B cell (primary cell): Measurements from ENCODE around the gene ADGRD1. TPM values are rescaled to one million over a fixed set of nuclear protein-coding genes. Genes with fewer than 3 reads are reported as not detected.

Experiments
- ATAC-seq: fragments of 200-7000 bp; cut with Tn5 transposase; one replicate; pipeline ENCODE4 v1.10.0; 2021; ENCODE audit warnings: low read depth, mild to moderate bottlenecking, moderate number of reproducible peaks, moderate library complexity
- CTCF ChIA-PET: fragments of 350-600 bp; sonication (Branson Sonifier 250); formaldehyde crosslinking; loops from one replicate; lab custom pipeline; 2021; ENCODE audit warnings: antibody characterized with exemption, inconsistent platforms; lab: Charles Lee
- POLR2A ChIA-PET: fragments of 350-600 bp; sonication (Branson Sonifier 250); formaldehyde crosslinking; loops from one replicate; lab custom pipeline; 2021; ENCODE audit warnings: antibody characterized with exemption; lab: Charles Lee
- DNase-seq: peaks from one replicate; pipeline ENCODE4 v3.0.0; 2013
- H2AFZ ChIP-seq: 2 replicates; pipeline ENCODE4 v1.6.1; 2012; ENCODE audit warnings: mild to moderate bottlenecking, low read depth, low read length; ENCODE audit not compliant: insufficient read depth, poor library complexity, severe bottlenecking
- H3K27ac ChIP-seq, 2 donors: 1 replicate in 1 of 2; 2 replicates in 1 of 2; pipeline ENCODE4 v1.5.1; 2012 to 2013; ENCODE audit warnings: low read length in 2 of 2, mild to moderate bottlenecking in 2 of 2, moderate library complexity in 1 of 2
- H3K27me3 ChIP-seq, 4 experiments: fragments of 200-600 bp in 1 of 4; sonication (generic) in 1 of 4; replicated peaks in 1 of 4; 1 replicate in 2 of 4; 2 replicates in 2 of 4; pipeline versions ENCODE4 v1.6.1 to v1.7.0; 2013 to 2016; ENCODE audit warnings: low read length in 3 of 4, mild to moderate bottlenecking in 2 of 4, mixed read lengths in 1 of 4, moderate library complexity in 1 of 4; ENCODE audit not compliant: insufficient read depth in 4 of 4, control insufficient read depth in 3 of 4; ENCODE audit errors: control extremely low read depth in 1 of 4
- H3K36me3 ChIP-seq, 2 experiments: replicated peaks in 1 of 2; 1 replicate in 1 of 2; 2 replicates in 1 of 2; pipeline versions ENCODE4 v1.6.1 to v1.7.1; 2013; ENCODE audit warnings: low read length in 1 of 2; ENCODE audit not compliant: insufficient read depth in 2 of 2, control insufficient read depth in 1 of 2; ENCODE audit errors: control extremely low read depth in 1 of 2, extremely low read depth in 1 of 2
- H3K4me1 ChIP-seq, 2 donors: fragments of 200-600 bp in 1 of 2; sonication (generic) in 1 of 2; 1 replicate in 1 of 2; 2 replicates in 1 of 2; pipeline versions ENCODE4 v1.5.1 to v1.6.1; 2013 to 2017; ENCODE audit warnings: low read length in 2 of 2; ENCODE audit not compliant: control insufficient read depth in 2 of 2, insufficient read depth in 2 of 2
- H3K4me2 ChIP-seq: replicated peaks from 2 replicates; pipeline ENCODE3; 2012; ENCODE audit warnings: mild to moderate bottlenecking, low read depth, low read length; ENCODE audit not compliant: poor library complexity, severe bottlenecking
- H3K4me3 ChIP-seq, 5 experiments: fragments of 200-600 bp in 1 of 5; sonication (generic) in 1 of 5; 1 replicate in 3 of 5; 2 replicates in 2 of 5; pipeline versions ENCODE4 v1.5.1 to v1.7.0; 2011 to 2016; ENCODE audit warnings: low read length in 4 of 5, mild to moderate bottlenecking in 4 of 5, low read depth in 2 of 5, control low read depth in 1 of 5, moderate library complexity in 1 of 5; ENCODE audit not compliant: insufficient read depth in 1 of 5; ENCODE audit errors: control extremely low read depth in 1 of 5, extremely low read depth in 1 of 5
- H3K79me2 ChIP-seq: fragments of 200-600 bp; sonication (generic); one replicate; pipeline ENCODE4 v1.6.0; 2016; ENCODE audit warnings: low read length; ENCODE audit not compliant: control insufficient read depth, insufficient read depth
- H3K9ac ChIP-seq: fragments of 200-600 bp; sonication (generic); 2 replicates; pipeline ENCODE4 v1.6.1; 2017; ENCODE audit warnings: mild to moderate bottlenecking, low read length, moderate library complexity
- H3K9me3 ChIP-seq, 3 donors: one replicate each; pipeline versions ENCODE4 v1.6.1 to v1.7.1; 2013; ENCODE audit warnings: low read length in 2 of 3; ENCODE audit not compliant: control insufficient read depth in 2 of 3, insufficient read depth in 1 of 3; ENCODE audit errors: control extremely low read depth in 1 of 3
- H4K20me1 ChIP-seq: 2 replicates; pipeline ENCODE4 v1.6.0; 2012; ENCODE audit warnings: mild to moderate bottlenecking, low read length; ENCODE audit not compliant: insufficient read depth, control insufficient read depth, poor library complexity, severe bottlenecking
- H3K27ac Mint-ChIP-seq: one replicate; pipeline ENCODE4 v1.8.0; 2021; ENCODE audit warnings: mixed read lengths
- H3K27me3 Mint-ChIP-seq: one replicate; pipeline ENCODE4 v1.8.0; 2021; ENCODE audit warnings: mixed read lengths
- H3K4me1 Mint-ChIP-seq: one replicate; pipeline ENCODE4 v1.8.0; 2021; ENCODE audit warnings: mixed read lengths
- H3K4me3 Mint-ChIP-seq: one replicate; pipeline ENCODE4 v1.8.0; 2021; ENCODE audit warnings: mixed read lengths
- H3K9me3 Mint-ChIP-seq: one replicate; pipeline ENCODE4 v1.8.0; 2022; ENCODE audit warnings: mixed read lengths; ENCODE audit not compliant: insufficient read depth
- EZH2 ChIP-seq: IDR thresholded peaks from 2 replicates; pipeline ENCODE4 v1.6.1; 2012; ENCODE audit warnings: borderline replicate concordance, low read depth, mild to moderate bottlenecking, moderate library complexity, low read length; ENCODE audit not compliant: insufficient read depth, poor library complexity, severe bottlenecking
- WGBS: methylation state at CpG from one replicate; pipeline ENCODE4 v1.1.5; 2013; ENCODE audit warnings: missing lambda C conversion rate; ENCODE audit not compliant: insufficient coverage; 5-methylcytosine and 5-hydroxymethylcytosine counted together
- intact Hi-C: fragments of 100-400 bp; cut with micrococcal nuclease; formaldehyde crosslinking; loops from one replicate; pipeline ENCODE4 v1.10.0; 2022
- polyA plus RNA-seq: library from polyadenylated mRNA; depleted of rRNA; stranded (reverse); fragments of >200 nt; gene quantifications from 2 replicates; pipeline ENCODE4 v1.2.3, GENCODE V29; 2012
- total RNA-seq, 2 donors: library from RNA; stranded (reverse); fragments of 120-200 nt in 1 of 2; gene quantifications; 1 replicate in 1 of 2; 2 replicates in 1 of 2; pipeline versions ENCODE4 v1.2.3 to v1.2.4, GENCODE V29; 2013 to 2022
- TF ChIP-seq, protein P1 (sequence below): fragments of 200-600 bp; IDR thresholded peaks from one replicate; pipeline ENCODE4 v1.8.0; 2022; ENCODE audit warnings: antibody characterized with exemption, mild to moderate bottlenecking

ADGRD1 gene
- total and polyA plus RNA-seq, 2 donors (not counting 1 experiment from before 2014, with no cell fraction given) = 1.1 to 2.2 TPM

DNA sequence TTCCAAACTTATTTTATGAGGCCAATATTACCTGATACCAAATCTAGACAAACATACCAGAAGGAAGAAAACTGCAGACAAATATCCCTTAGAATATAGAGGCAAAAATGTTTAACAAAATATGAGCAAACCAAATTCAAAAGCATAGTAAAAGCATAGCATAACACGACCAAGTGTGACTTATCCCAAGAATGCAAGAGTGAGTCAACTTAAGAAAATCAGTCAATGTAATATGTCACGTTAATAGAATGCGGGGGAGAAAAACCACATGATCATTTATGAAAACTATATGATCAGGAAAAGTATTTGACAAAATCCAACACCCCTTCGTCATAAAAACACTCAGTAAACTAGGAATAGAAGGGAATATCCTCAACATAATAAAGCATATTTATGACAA, 217.3 kb downstream of the ADGRD1 start:
- Histone ChIP-seq H3K36me3 (no peaks in the 10 kb centered on the region), H3K9me3 (peaks cover 1 to 13% (median 12%) of the 10 kb centered on the region in 3 donors), H2AFZ (no peak overlapping the region), H3K27me3 (no peaks in the 10 kb centered on the region), H3K27ac (no peak overlapping the region), H3K79me2 (no peaks in the 10 kb centered on the region), H3K4me1 (no peaks in the 10 kb centered on the region), H3K9ac (no peak overlapping the region), H3K4me3 (no peak overlapping the region), H4K20me1 (no peaks in the 10 kb centered on the region), H3K4me2 (no peak overlapping the region)
- DNase-seq (no peak), ATAC-seq (no peak)
- POLR2A ChIA-PET = no interaction called here
- Mint-ChIP-seq H3K27ac (no peak overlapping the region), H3K4me1 (no peaks in the 10 kb centered on the region), H3K27me3 (peaks cover 14% of the 10 kb centered on the region), H3K9me3 (peaks cover 9% of the 10 kb centered on the region), H3K4me3 (no peak overlapping the region)
- CTCF ChIA-PET = no interaction called here
- TF ChIP-seq, protein P1, sequence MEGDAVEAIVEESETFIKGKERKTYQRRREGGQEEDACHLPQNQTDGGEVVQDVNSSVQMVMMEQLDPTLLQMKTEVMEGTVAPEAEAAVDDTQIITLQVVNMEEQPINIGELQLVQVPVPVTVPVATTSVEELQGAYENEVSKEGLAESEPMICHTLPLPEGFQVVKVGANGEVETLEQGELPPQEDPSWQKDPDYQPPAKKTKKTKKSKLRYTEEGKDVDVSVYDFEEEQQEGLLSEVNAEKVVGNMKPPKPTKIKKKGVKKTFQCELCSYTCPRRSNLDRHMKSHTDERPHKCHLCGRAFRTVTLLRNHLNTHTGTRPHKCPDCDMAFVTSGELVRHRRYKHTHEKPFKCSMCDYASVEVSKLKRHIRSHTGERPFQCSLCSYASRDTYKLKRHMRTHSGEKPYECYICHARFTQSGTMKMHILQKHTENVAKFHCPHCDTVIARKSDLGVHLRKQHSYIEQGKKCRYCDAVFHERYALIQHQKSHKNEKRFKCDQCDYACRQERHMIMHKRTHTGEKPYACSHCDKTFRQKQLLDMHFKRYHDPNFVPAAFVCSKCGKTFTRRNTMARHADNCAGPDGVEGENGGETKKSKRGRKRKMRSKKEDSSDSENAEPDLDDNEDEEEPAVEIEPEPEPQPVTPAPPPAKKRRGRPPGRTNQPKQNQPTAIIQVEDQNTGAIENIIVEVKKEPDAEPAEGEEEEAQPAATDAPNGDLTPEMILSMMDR = no peak
- TF ChIP-seq EZH2 = no peak
- WGBS = 80% methylated on average over 1 of the region's 4 CpGs
- intact Hi-C loops = no loop called here

DNA sequence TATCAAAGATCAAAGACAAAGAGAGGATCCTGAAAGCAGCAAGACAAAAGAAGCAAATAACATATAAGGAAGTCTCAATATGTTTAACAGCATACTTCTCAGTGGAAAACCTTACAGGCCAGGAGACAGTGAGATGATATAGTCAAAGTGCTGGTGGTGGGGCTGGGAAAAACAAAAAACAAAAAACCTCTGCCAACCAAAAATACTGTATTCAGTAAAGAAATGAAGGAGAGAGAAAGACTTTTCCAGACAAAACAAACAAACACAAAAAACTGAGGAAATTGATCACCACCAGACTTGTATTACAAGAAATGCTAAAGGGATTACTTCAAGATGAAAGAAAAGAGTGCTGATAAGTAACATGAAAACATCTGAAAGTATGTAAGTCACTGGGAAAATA, 221.2 kb downstream of the ADGRD1 start:
- Histone ChIP-seq H3K4me1 (no peaks in the 10 kb centered on the region), H3K27ac (no peak overlapping the region), H3K9ac (no peak overlapping the region), H3K9me3 (peaks cover 1 to 31% (median 12%) of the 10 kb centered on the region in 3 donors), H2AFZ (no peak overlapping the region), H4K20me1 (no peaks in the 10 kb centered on the region), H3K4me2 (no peak overlapping the region), H3K36me3 (no peaks in the 10 kb centered on the region), H3K4me3 (no peak overlapping the region), H3K79me2 (no peaks in the 10 kb centered on the region), H3K27me3 (peaks cover 0 to 4% (median 0%) of the 10 kb centered on the region in 4 experiments)
- POLR2A ChIA-PET = no interaction called here
- H3K27me3 Mint-ChIP-seq = no peaks in the 10 kb centered on the region
- intact Hi-C loops = no loop called here
- H3K4me1 Mint-ChIP-seq = no peaks in the 10 kb centered on the region
- H3K27ac Mint-ChIP-seq = no peak overlapping the region
- H3K9me3 Mint-ChIP-seq = peaks cover 17% of the 10 kb centered on the region
- no peak overlapping the region for H3K4me3 Mint-ChIP-seq
- TF ChIP-seq, protein P1 = no peak
- TF ChIP-seq EZH2 = no peak
- no peak for DNase-seq
- no peak for ATAC-seq
- CTCF ChIA-PET = no interaction called here
